RCC 7860 (cell line): Measurements from ENCODE around the gene MVB12A.

Experiments used
- DNase-seq: peaks from one replicate; pipeline ENCODE4 v3.0.0-alpha.2; 2015; ENCODE audit warnings: low spot score
- FAIRE-seq: peaks from 2 replicates; lab custom pipeline; 2012; peaks lifted over from hg19 to GRCh38; lab: Jason Lieb, UNC

MVB12A gene

GRCh38 chr19:17404621-17405249, 15.1 kb upstream of the MVB12A start:
- FAIRE-seq (no peak), DNase-seq (no peak)

GRCh38 chr19:17405250-17406045, 14.4 kb upstream of the MVB12A start, which contains the start of gene BST2:
BST2 (minus strand) TSS chr19:17405630; CDS start chr19:17405575, 55 bp downstream.
- DNase-seq, result peak; percentile 93
- FAIRE-seq, result peak; percentile 62

- FAIRE-seq (peak; percentile 88), DNase-seq (peak; percentile 87)
Measured at GRCh38 chr19:17406046-17406886, 13.6 kb upstream of the MVB12A start.

- no peak for FAIRE-seq
- DNase-seq, result no peak
Measured at GRCh38 chr19:17406887-17407196, 13.0 kb upstream of the MVB12A start.

GRCh38 chr19:17409990-17410389, 9.9 kb upstream of the MVB12A start:
- FAIRE-seq (no peak), DNase-seq (no peak)

GRCh38 chr19:17411801-17412200, 8.0 kb upstream of the MVB12A start:
- no peak for FAIRE-seq
- DNase-seq, result no peak

- DNase-seq (no peak), FAIRE-seq (no peak)
Measured at GRCh38 chr19:17414097-17414496, 5.8 kb upstream of the MVB12A start.

GRCh38 chr19:17415121-17415520, 4.7 kb upstream of the MVB12A start:
- FAIRE-seq (no peak), DNase-seq (no peak)

GRCh38 chr19:17418710-17419109, 1.1 kb upstream of the MVB12A start:
- no peak for DNase-seq
- FAIRE-seq, result no peak

GRCh38 chr19:17419154-17419620, 660 bp upstream of the MVB12A start:
- FAIRE-seq (no peak), DNase-seq (peak; percentile 4)

- FAIRE-seq (no peak), DNase-seq (peak; percentile 5)
Measured at GRCh38 chr19:17420475-17420924, 653 bp downstream of the MVB12A start.

- DNase-seq, result no peak
- no peak for FAIRE-seq
Measured at GRCh38 chr19:17421942-17422341, 2.1 kb downstream of the MVB12A start.

- no peak for DNase-seq
- no peak for FAIRE-seq
Measured at GRCh38 chr19:17423429-17424208, 3.8 kb downstream of the MVB12A start.

GRCh38 chr19:17424743-17425365, 5.0 kb downstream of the MVB12A start:
- FAIRE-seq, result no peak
- no peak for DNase-seq

- DNase-seq, result no peak
- no peak for FAIRE-seq
Measured at GRCh38 chr19:17429641-17430113, 9.8 kb downstream of the MVB12A start.

- DNase-seq, result no peak
- FAIRE-seq, result no peak
Measured at GRCh38 chr19:17431417-17431816, 11.6 kb downstream of the MVB12A start.

- FAIRE-seq (no peak), DNase-seq (no peak)
Measured at GRCh38 chr19:17435218-17435617, 15.4 kb downstream of the MVB12A start.

GRCh38 chr19:17436094-17436873, 16.4 kb downstream of the MVB12A start:
- FAIRE-seq (no peak), DNase-seq (no peak)

GRCh38 chr19:17436874-17437267, 17.0 kb downstream of the MVB12A start:
- FAIRE-seq (no peak), DNase-seq (no peak)
